Stimulated activated CD8-positive, alpha-beta memory T cell treated with anti-CD3 and anti-CD28 coated beads, Interleukin-4, amount 100 ng/mL, for 4 hours (primary cell): ENCODE results near the gene GFPT2.

Source experiments
- DNase-seq, 2 donors: peaks; one replicate each; pipeline ENCODE4 v3.0.0-alpha.2; 2020; ENCODE audit warnings: low read depth in 2 of 2, low spot score in 1 of 2

The GFPT2 gene

GRCh38 chr5:180334751-180335613 is 18.2 kb downstream of the GFPT2 start:
- no peak for DNase-seq

- no peak for DNase-seq
Observed at GRCh38 chr5:180334176-180334575, 19.0 kb downstream of the GFPT2 start.

- no peak for DNase-seq
Observed at GRCh38 chr5:180333661-180334060, 19.5 kb downstream of the GFPT2 start.

- DNase-seq, result no peak
Observed at GRCh38 chr5:180332861-180333260, 20.3 kb downstream of the GFPT2 start.

GRCh38 chr5:180332051-180332517 is 21.1 kb downstream of the GFPT2 start:
- DNase-seq, result no peak

GRCh38 chr5:180331647-180331950 is 21.5 kb downstream of the GFPT2 start:
- DNase-seq, result no peak

- no peak for DNase-seq
Observed at GRCh38 chr5:180330810-180331646, 22.1 kb downstream of the GFPT2 start.

- DNase-seq, result no peak
Observed at GRCh38 chr5:180330270-180330648, 22.9 kb downstream of the GFPT2 start.

- no peak for DNase-seq
Observed at GRCh38 chr5:180329606-180330269, 23.4 kb downstream of the GFPT2 start.

GRCh38 chr5:180329138-180329435 is 24.0 kb downstream of the GFPT2 start:
- no peak for DNase-seq

GRCh38 chr5:180328296-180329137 is 24.6 kb downstream of the GFPT2 start:
- peak; percentile 67 to 77 for DNase-seq

GRCh38 chr5:180326989-180327565 is 26.1 kb downstream of the GFPT2 start:
- no peak for DNase-seq

- no peak for DNase-seq
Observed at GRCh38 chr5:180324601-180324950, 28.6 kb downstream of the GFPT2 start.

GRCh38 chr5:180323941-180324600 is 29.1 kb downstream of the GFPT2 start:
- no peak for DNase-seq

GRCh38 chr5:180323160-180323559 is 30.0 kb downstream of the GFPT2 start:
- DNase-seq, result no peak

- no peak for DNase-seq
Observed at GRCh38 chr5:180318456-180319089, 34.6 kb downstream of the GFPT2 start.

- no peak for DNase-seq
Observed at GRCh38 chr5:180316586-180316985, 36.5 kb downstream of the GFPT2 start.

- peak; percentile 41 to 63 for DNase-seq
Observed at GRCh38 chr5:180315762-180316212, 37.3 kb downstream of the GFPT2 start.

- DNase-seq, result peak in 1 of 2 donors; percentile 28
Observed at GRCh38 chr5:180313677-180314505, 39.2 kb downstream of the GFPT2 start.
